ENCODE data around the gene SHROOM4.

Gene SHROOM4

GRCh38 chrX:50812995-50813842 lies 775 bp downstream of the SHROOM4 start:
- DNase-seq (ENCODE audit: low read depth) = no peak
- TF ChIP-seq CTCF (conservative IDR thresholded peaks at IDR 0.05; ENCODE audit: low read depth, low read length) = no peak
- H3K4me3 ChIP-seq (ENCODE audit: low read length) = peak overlapping the region; percentile 65

- H3K4me3 ChIP-seq (ENCODE audit: low read length) = no peak overlapping the region
- no peak for TF ChIP-seq CTCF (conservative IDR thresholded peaks at IDR 0.05; ENCODE audit: low read depth, low read length)
Measured at GRCh38 chrX:50805276-50805675, 8.7 kb downstream of the SHROOM4 start.

GRCh38 chrX:50801135-50801534 lies 12.9 kb downstream of the SHROOM4 start:
- TF ChIP-seq CTCF (conservative IDR thresholded peaks at IDR 0.05; ENCODE audit: low read depth, low read length) = no peak
- DNase-seq (ENCODE audit: low read depth) = no peak
- no peak overlapping the region for H3K4me3 ChIP-seq (ENCODE audit: low read length)

More at GRCh38 chrX:50805276-50805675, 8.7 kb downstream of the SHROOM4 start:
- no peak for DNase-seq (ENCODE audit: low read depth)

- H3K4me3 ChIP-seq (ENCODE audit: low read length) = no peak overlapping the region
- DNase-seq (ENCODE audit: low read depth) = no peak
- no peak for TF ChIP-seq CTCF (conservative IDR thresholded peaks at IDR 0.05; ENCODE audit: low read depth, low read length)
Measured at GRCh38 chrX:50799531-50799961, 14.4 kb downstream of the SHROOM4 start.

GRCh38 chrX:50798783-50799182 lies 15.2 kb downstream of the SHROOM4 start:
- TF ChIP-seq CTCF (conservative IDR thresholded peaks at IDR 0.05; ENCODE audit: low read depth, low read length) = no peak
- no peak for DNase-seq (ENCODE audit: low read depth)
- H3K4me3 ChIP-seq (ENCODE audit: low read length) = no peak overlapping the region

GRCh38 chrX:50787099-50787498 lies 26.9 kb downstream of the SHROOM4 start:
- TF ChIP-seq CTCF (conservative IDR thresholded peaks at IDR 0.05; ENCODE audit: low read depth, low read length) = no peak
- no peak overlapping the region for H3K4me3 ChIP-seq (ENCODE audit: low read length)
- DNase-seq (ENCODE audit: low read depth) = no peak

GRCh38 chrX:50780144-50780543 lies 33.9 kb downstream of the SHROOM4 start:
- TF ChIP-seq CTCF (conservative IDR thresholded peaks at IDR 0.05; ENCODE audit: low read depth, low read length) = no peak

More at GRCh38 chrX:50780144-50780543, 33.9 kb downstream of the SHROOM4 start:
- no peak for DNase-seq (ENCODE audit: low read depth)
- no peak overlapping the region for H3K4me3 ChIP-seq (ENCODE audit: low read length)

All from retinal pigment epithelial cell (primary cell).